VCaP (cell line): ENCODE measurements around the gene HAPLN1.

Experiments
- H3K27ac ChIP-seq: fragments of 450-650 bp; 2 replicates; pipeline ENCODE4 v1.5.1; 2017
- TF ChIP-seq, protein P1 (sequence below): fragments of 450-650 bp; conservative IDR thresholded peaks from 2 replicates; pipeline ENCODE4 v1.5.1; 2017; ENCODE audit warnings: mild to moderate bottlenecking, moderate library complexity

Gene HAPLN1

DNA sequence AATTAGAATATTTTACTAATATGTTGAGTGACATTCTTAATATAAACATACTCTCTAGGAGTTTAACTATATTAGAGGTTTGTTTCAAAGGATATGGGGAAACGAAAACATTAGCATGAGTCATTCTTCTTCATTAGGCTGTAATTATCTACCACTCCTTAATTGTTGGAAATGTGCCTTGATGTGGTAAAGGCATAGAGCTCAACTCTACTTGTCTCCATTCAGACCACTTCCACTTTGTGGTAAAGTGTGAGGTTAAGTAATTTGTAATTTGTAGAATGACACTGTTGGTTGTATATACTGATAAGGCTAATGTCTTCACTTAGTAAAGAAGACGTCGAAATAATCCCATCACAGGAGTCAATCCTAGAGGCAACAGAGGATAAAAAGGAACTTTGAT lies 58.1 kb downstream of the HAPLN1 start:
- H3K27ac ChIP-seq: no peak overlapping the region
- TF ChIP-seq, protein P1, sequence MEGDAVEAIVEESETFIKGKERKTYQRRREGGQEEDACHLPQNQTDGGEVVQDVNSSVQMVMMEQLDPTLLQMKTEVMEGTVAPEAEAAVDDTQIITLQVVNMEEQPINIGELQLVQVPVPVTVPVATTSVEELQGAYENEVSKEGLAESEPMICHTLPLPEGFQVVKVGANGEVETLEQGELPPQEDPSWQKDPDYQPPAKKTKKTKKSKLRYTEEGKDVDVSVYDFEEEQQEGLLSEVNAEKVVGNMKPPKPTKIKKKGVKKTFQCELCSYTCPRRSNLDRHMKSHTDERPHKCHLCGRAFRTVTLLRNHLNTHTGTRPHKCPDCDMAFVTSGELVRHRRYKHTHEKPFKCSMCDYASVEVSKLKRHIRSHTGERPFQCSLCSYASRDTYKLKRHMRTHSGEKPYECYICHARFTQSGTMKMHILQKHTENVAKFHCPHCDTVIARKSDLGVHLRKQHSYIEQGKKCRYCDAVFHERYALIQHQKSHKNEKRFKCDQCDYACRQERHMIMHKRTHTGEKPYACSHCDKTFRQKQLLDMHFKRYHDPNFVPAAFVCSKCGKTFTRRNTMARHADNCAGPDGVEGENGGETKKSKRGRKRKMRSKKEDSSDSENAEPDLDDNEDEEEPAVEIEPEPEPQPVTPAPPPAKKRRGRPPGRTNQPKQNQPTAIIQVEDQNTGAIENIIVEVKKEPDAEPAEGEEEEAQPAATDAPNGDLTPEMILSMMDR: no peak

DNA sequence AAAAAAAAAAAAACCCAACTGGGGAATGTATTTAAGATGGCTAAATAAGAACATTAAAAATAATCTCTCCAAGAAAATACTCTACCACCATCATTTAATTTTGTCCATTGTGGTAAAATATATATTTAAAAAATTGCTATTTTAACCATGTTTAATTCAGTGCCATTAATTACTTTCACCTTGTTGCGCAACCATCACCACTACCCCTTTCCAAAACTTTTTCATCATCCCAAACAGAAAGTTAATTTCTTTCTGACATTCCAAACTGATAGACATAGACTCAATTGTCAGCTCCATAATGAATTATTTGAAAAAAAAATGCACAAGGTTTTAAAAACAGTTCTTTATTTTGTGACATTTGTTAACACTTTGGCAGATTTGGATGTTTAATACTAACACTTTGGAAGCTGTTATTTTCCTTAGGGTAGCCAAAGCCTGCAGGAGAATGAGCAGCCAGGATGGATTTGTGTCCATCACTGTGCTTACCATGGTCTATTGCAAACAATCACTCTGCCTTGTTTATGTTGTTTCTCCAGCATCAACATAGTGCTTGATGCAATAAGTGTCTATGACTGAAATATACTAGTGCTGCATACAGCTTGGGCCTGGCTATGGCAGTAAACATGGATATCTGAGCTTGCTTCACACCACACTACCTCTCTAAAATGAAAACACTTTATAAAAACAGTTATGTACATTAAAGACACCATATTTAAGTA lies 62.7 kb downstream of the HAPLN1 start:
- TF ChIP-seq, protein P1: no peak
- H3K27ac ChIP-seq: no peak overlapping the region

- no peak overlapping the region for H3K27ac ChIP-seq
- TF ChIP-seq, protein P1: no peak
These were observed 66.1 kb downstream of the HAPLN1 start for GRCh38 chr5:83654427-83654994.

- no peak overlapping the region for H3K27ac ChIP-seq
- TF ChIP-seq, protein P1: no peak
These were observed 67.0 kb downstream of the HAPLN1 start for GRCh38 chr5:83653669-83654068.

DNA sequence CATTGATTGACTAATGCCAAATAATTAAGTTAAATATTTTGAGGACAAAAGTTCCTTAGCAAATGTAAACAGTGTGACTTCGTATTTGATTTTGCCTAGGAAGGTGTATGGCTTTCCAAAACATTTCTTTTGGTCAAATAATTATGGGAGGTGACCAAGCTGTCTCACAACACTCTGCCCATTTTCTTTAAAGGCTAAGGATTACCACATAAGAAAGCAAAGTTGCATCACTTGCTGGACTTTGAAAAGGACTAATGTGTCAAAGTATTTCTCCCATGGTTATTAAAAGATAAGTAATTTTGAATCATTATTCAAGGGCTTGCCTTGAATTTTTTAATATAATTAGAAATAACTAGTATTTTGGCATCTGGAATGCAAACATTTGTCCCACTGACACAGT lies 74.7 kb downstream of the HAPLN1 start:
- TF ChIP-seq, protein P1: no peak

GRCh38 chr5:83644301-83644700 lies 76.4 kb downstream of the HAPLN1 start:
- TF ChIP-seq, protein P1: no peak
- H3K27ac ChIP-seq: no peak overlapping the region

More for the DNA sequence above, 74.7 kb downstream of the HAPLN1 start:
- no peak overlapping the region for H3K27ac ChIP-seq

GRCh38 chr5:83641946-83642345 lies 78.7 kb downstream of the HAPLN1 start:
- no peak overlapping the region for H3K27ac ChIP-seq
- TF ChIP-seq, protein P1: no peak
